PC-3 (cell line): ENCODE data around the gene PODN. TPM values are rescaled to one million over a fixed set of nuclear protein-coding genes. Genes with fewer than 3 reads are reported as not detected.

Source experiments
- ATAC-seq: fragments of 200-7000 bp; cut with Tn5 transposase; 2 replicates; pipeline ENCODE4 v1.9.1; 2020; ENCODE audit warnings: mild to moderate bottlenecking, moderate library complexity
- BruUV-seq: library from RNA; stranded (reverse); fragments of 400-500 nt; replicated peaks from 2 replicates; lab custom pipeline; 2021; lab: Mats Ljungman, UMichigan
- CTCF ChIA-PET: fragments of 300-600 bp; sonication (Branson Sonifier 250); formaldehyde crosslinking; loops from one replicate; lab custom pipeline; 2022; ENCODE audit warnings: antibody characterized with exemption; lab: Charles Lee
- POLR2A ChIA-PET: fragments of 300-600 bp; sonication (Branson Sonifier 250); formaldehyde crosslinking; loops from one replicate; lab custom pipeline; 2022; ENCODE audit warnings: antibody characterized with exemption; ENCODE audit not compliant: unreplicated experiment; lab: Charles Lee
- DNase-seq: peaks from one replicate; pipeline ENCODE4 v3.0.0-alpha.2; 2015
- H2AFZ ChIP-seq: fragments of 300-600 bp; sonication (generic); 2 replicates; pipeline ENCODE4 v1.6.0; 2016; ENCODE audit warnings: antibody characterized with exemption, low read length
- H3F3A ChIP-seq: fragments of 300-600 bp; sonication (generic); one replicate; pipeline ENCODE4 v1.6.0; 2017; ENCODE audit warnings: antibody characterized with exemption, low read length, control low read depth, mild to moderate bottlenecking; ENCODE audit not compliant: unreplicated experiment
- H3K27ac ChIP-seq: fragments of 300-600 bp; sonication (generic); 2 replicates; pipeline ENCODE4 v1.5.1; 2016; ENCODE audit warnings: mild to moderate bottlenecking, low read length
- H3K27me3 ChIP-seq: fragments of 300-600 bp; sonication (generic); 2 replicates; pipeline ENCODE4 v1.6.1; 2016; ENCODE audit warnings: low read length, mixed read lengths
- H3K36me3 ChIP-seq: fragments of 300-600 bp; sonication (generic); 2 replicates; pipeline ENCODE4 v1.6.1; 2016; ENCODE audit warnings: low read depth, mixed run types, low read length, mixed read lengths
- H3K4me1 ChIP-seq: fragments of 300-600 bp; sonication (generic); 2 replicates; pipeline ENCODE4 v1.5.1; 2016; ENCODE audit warnings: low read length; ENCODE audit not compliant: insufficient read depth
- H3K4me2 ChIP-seq: fragments of 300-600 bp; sonication (generic); 2 replicates; pipeline ENCODE4 v1.6.0; 2016; ENCODE audit warnings: low read length
- H3K4me3 ChIP-seq: fragments of 300-600 bp; sonication (generic); 2 replicates; pipeline ENCODE4 v1.5.1; 2016; ENCODE audit warnings: mild to moderate bottlenecking, low read length, mixed read lengths
- H3K79me2 ChIP-seq: fragments of 300-600 bp; sonication (generic); 2 replicates; pipeline ENCODE4 v1.6.1; 2017; ENCODE audit warnings: low read length, mixed read lengths
- H3K9ac ChIP-seq: fragments of 300-600 bp; sonication (generic); 2 replicates; pipeline ENCODE4 v1.6.0; 2016; ENCODE audit warnings: mild to moderate bottlenecking, low read length
- H3K9me2 ChIP-seq: fragments of 300-600 bp; sonication (generic); replicated peaks from 2 replicates; pipeline ENCODE4 v1.6.1; 2016; ENCODE audit warnings: mixed run types, low read length, mixed read lengths
- H3K9me3 ChIP-seq: fragments of 300-600 bp; sonication (generic); 2 replicates; pipeline ENCODE4 v1.6.1; 2016; ENCODE audit warnings: low read length, mixed read lengths
- H4K20me1 ChIP-seq: fragments of 300-600 bp; sonication (generic); 2 replicates; pipeline ENCODE4 v1.6.1; 2016; ENCODE audit warnings: low read length, mixed read lengths
- CTCF ChIP-seq: fragments of 300-600 bp; sonication (generic); conservative IDR thresholded peaks from 2 replicates; pipeline ENCODE4 v1.5.1; 2017; ENCODE audit warnings: antibody characterized with exemption, low read depth, mild to moderate bottlenecking, low read length
- EZH2 ChIP-seq: fragments of 300-600 bp; sonication (generic); IDR thresholded peaks from one replicate; pipeline ENCODE4 v1.6.1; 2017; ENCODE audit warnings: antibody characterized with exemption, mild to moderate bottlenecking, low read length; ENCODE audit not compliant: unreplicated experiment
- EZH2phosphoT487 ChIP-seq: fragments of 300-600 bp; sonication (generic); IDR thresholded peaks from 2 replicates; pipeline ENCODE4 v1.6.1; 2018; ENCODE audit warnings: mild to moderate bottlenecking, antibody characterized with exemption, low read length, borderline replicate concordance
- intact Hi-C: fragments of 100-400 bp; cut with micrococcal nuclease; formaldehyde crosslinking; loops from 2 replicates; pipeline ENCODE4 v1.9.0; 2023
- total RNA-seq: library from RNA; depleted of rRNA; stranded (reverse); fragments of >200 nt; gene quantifications from 2 replicates; pipeline ENCODE4 v1.2.3, GENCODE V29; 2014

PODN gene
- total RNA-seq, 1 experiment from 2014 or later = not detected

GRCh38 chr1:53031732-53032131 lies 30.3 kb upstream of the PODN start:
- no peak for DNase-seq
- POLR2A ChIA-PET = no interaction called here

GRCh38 chr1:53037159-53037558 lies 24.9 kb upstream of the PODN start:
- no peaks in the 10 kb centered on the region for H3K27me3 ChIP-seq
- H4K20me1 ChIP-seq = no peaks in the 10 kb centered on the region
- H3K36me3 ChIP-seq = peaks cover 15% of the 10 kb centered on the region; the same call in 1 of the 2 replicates
- ATAC-seq = no peak
- no peak overlapping the region for H3K27ac ChIP-seq
- ChIA-PET CTCF (no interaction called here), POLR2A (no interaction called here)
- no peak overlapping the region for H3K9ac ChIP-seq
- H3K9me3 ChIP-seq = no peaks in the 10 kb centered on the region
- no peaks in the 10 kb centered on the region for H3K9me2 ChIP-seq
- no TSS peak for BruUV-seq
- intact Hi-C loops = no loop called here
- H3K4me1 ChIP-seq = no peaks in the 10 kb centered on the region
- TF ChIP-seq EZH2phosphoT487 (no peak), EZH2 (no peak), CTCF (no peak)
- no peak overlapping the region for H2AFZ ChIP-seq
- H3K79me2 ChIP-seq = no peaks in the 10 kb centered on the region
- H3K4me2 ChIP-seq = no peak overlapping the region
- DNase-seq = no peak
- H3K4me3 ChIP-seq = no peak overlapping the region
- no peaks in the 10 kb centered on the region for H3F3A ChIP-seq

More at GRCh38 chr1:53031732-53032131, 30.3 kb upstream of the PODN start:
- no peaks in the 10 kb centered on the region for H3K79me2 ChIP-seq
- H3K27me3 ChIP-seq = no peaks in the 10 kb centered on the region
- no peak overlapping the region for H3K9ac ChIP-seq
- H3K4me1 ChIP-seq = no peaks in the 10 kb centered on the region
- no TSS peak for BruUV-seq
- no peaks in the 10 kb centered on the region for H3K9me2 ChIP-seq
- no peak overlapping the region for H2AFZ ChIP-seq
- no peak overlapping the region for H3K4me2 ChIP-seq
- TF ChIP-seq EZH2 = no peak
- TF ChIP-seq CTCF = no peak
- TF ChIP-seq EZH2phosphoT487 = no peak
- no peaks in the 10 kb centered on the region for H3K9me3 ChIP-seq
- H3K36me3 ChIP-seq = peaks cover 8% of the 10 kb centered on the region; the same call in 1 of the 2 replicates
- no peaks in the 10 kb centered on the region for H4K20me1 ChIP-seq
- intact Hi-C loops = no loop called here
- H3K4me3 ChIP-seq = no peak overlapping the region
- CTCF ChIA-PET = no interaction called here
- no peaks in the 10 kb centered on the region for H3F3A ChIP-seq
- ATAC-seq = no peak
- no peak overlapping the region for H3K27ac ChIP-seq

- no peak overlapping the region for H3K4me2 ChIP-seq
- no peaks in the 10 kb centered on the region for H3K27me3 ChIP-seq
- ChIA-PET POLR2A (no interaction called here), CTCF (no interaction called here)
- H3K4me1 ChIP-seq = no peaks in the 10 kb centered on the region
- no peaks in the 10 kb centered on the region for H3K9me3 ChIP-seq
- H3K9ac ChIP-seq = no peak overlapping the region
- no peaks in the 10 kb centered on the region for H3F3A ChIP-seq
- no peak overlapping the region for H2AFZ ChIP-seq
- peaks cover 16% of the 10 kb centered on the region; the same call in 1 of the 2 replicates for H3K36me3 ChIP-seq
- TF ChIP-seq CTCF = no peak
- no peak for TF ChIP-seq EZH2phosphoT487
- no peak for TF ChIP-seq EZH2
- DNase-seq (no peak), ATAC-seq (no peak)
- no peak overlapping the region for H3K27ac ChIP-seq
- no peak overlapping the region for H3K4me3 ChIP-seq
- BruUV-seq = no TSS peak
- intact Hi-C loops = no loop called here
- H4K20me1 ChIP-seq = no peaks in the 10 kb centered on the region
- no peaks in the 10 kb centered on the region for H3K9me2 ChIP-seq
- no peaks in the 10 kb centered on the region for H3K79me2 ChIP-seq
Measured at GRCh38 chr1:53038566-53038965, 23.4 kb upstream of the PODN start.
